Sigmoid colon (tissue), 3 donors: ENCODE data around the gene TMEM141.
"Not testable (repeated sequence)": the region's sequence is repeated elsewhere in the genome, so short reads cannot be mapped to it uniquely, and the experiment has no call there.

ENCODE experiments used
- CTCF ChIP-seq, 4 experiments: fragments of 450-650 bp in 3 of 4; fragments of 200-600 bp in 1 of 4; IDR thresholded peaks; one replicate each; pipeline ENCODE4 v1.5.1; 2016 to 2019; ENCODE audit warnings: antibody characterized with exemption in 4 of 4, mild to moderate bottlenecking in 3 of 4, moderate library complexity in 2 of 4
- POLR2A ChIP-seq, 2 donors: fragments of 450-650 bp; IDR thresholded peaks; one replicate each; pipeline ENCODE4 v1.6.1; 2016; ENCODE audit warnings: antibody characterized with exemption in 2 of 2, mild to moderate bottlenecking in 2 of 2, moderate library complexity in 2 of 2

- not testable (repeated sequence) for TF ChIP-seq CTCF, POLR2A (IDR thresholded peaks at IDR 0.05)
Observed at GRCh38 chr9:136833381-136834048, 42.4 kb downstream of the TMEM141 start.
